ENCODE results near the gene MTTP.

The MTTP gene

GRCh38 chr4:99587803-99588202, 13.2 kb downstream of the MTTP start:
- no peaks in the 10 kb centered on the region for H3K27me3 ChIP-seq (ENCODE audit: insufficient read depth, low read length)
- TF ChIP-seq CTCF (IDR thresholded peaks at IDR 0.05; ENCODE audit: low read length) (no peak), EZH2 (IDR thresholded peaks at IDR 0.05; ENCODE audit: borderline replicate concordance, low read length) (no peak)
- H3K4me1 ChIP-seq (ENCODE audit: insufficient read depth, low read length, severe bottlenecking) = no peaks in the 10 kb centered on the region
- H3K9me2 ChIP-seq (ENCODE audit: low read depth, low read length) = no peaks in the 10 kb centered on the region
- no peaks in the 10 kb centered on the region for H3F3A ChIP-seq (ENCODE audit: insufficient read depth, low read length)
- no peak overlapping the region for H2AFZ ChIP-seq (ENCODE audit: low read length)
- H4K20me1 ChIP-seq (ENCODE audit: insufficient read depth, low read length) = no peaks in the 10 kb centered on the region
- H3K4me3 ChIP-seq (ENCODE audit: low read depth, low read length, poor library complexity, severe bottlenecking) = no peak overlapping the region
- H3K9me3 ChIP-seq (ENCODE audit: low read length) = no peaks in the 10 kb centered on the region
- no peaks in the 10 kb centered on the region for H3K36me3 ChIP-seq (ENCODE audit: insufficient read depth, low read length)
- H3K4me2 ChIP-seq (ENCODE audit: low read length) = no peak overlapping the region
- H3K9ac ChIP-seq (ENCODE audit: low read length) = no peak overlapping the region
- H3K79me2 ChIP-seq (ENCODE audit: insufficient read depth, low read length) = no peaks in the 10 kb centered on the region
- no peak overlapping the region for H3K27ac ChIP-seq (ENCODE audit: low read depth, low read length, poor library complexity, severe bottlenecking)

- Histone ChIP-seq H3F3A (ENCODE audit: insufficient read depth, low read length) (no peaks in the 10 kb centered on the region), H3K36me3 (ENCODE audit: insufficient read depth, low read length) (no peaks in the 10 kb centered on the region)
These were observed 17.1 kb downstream of the MTTP start for GRCh38 chr4:99591757-99592156.

GRCh38 chr4:99593781-99594641, 19.4 kb downstream of the MTTP start:
- Histone ChIP-seq H3K36me3 (ENCODE audit: insufficient read depth, low read length) (no peaks in the 10 kb centered on the region), H4K20me1 (ENCODE audit: insufficient read depth, low read length) (no peaks in the 10 kb centered on the region), H2AFZ (ENCODE audit: low read length) (no peak overlapping the region), H3K4me1 (ENCODE audit: insufficient read depth, low read length, severe bottlenecking) (no peaks in the 10 kb centered on the region), H3K27ac (ENCODE audit: low read depth, low read length, poor library complexity, severe bottlenecking) (no peak overlapping the region), H3K4me3 (ENCODE audit: low read depth, low read length, poor library complexity, severe bottlenecking) (no peak overlapping the region), H3F3A (ENCODE audit: insufficient read depth, low read length) (no peaks in the 10 kb centered on the region), H3K9me3 (ENCODE audit: low read length) (no peaks in the 10 kb centered on the region), H3K4me2 (ENCODE audit: low read length) (no peak overlapping the region), H3K9me2 (ENCODE audit: low read depth, low read length) (no peaks in the 10 kb centered on the region), H3K79me2 (ENCODE audit: insufficient read depth, low read length) (no peaks in the 10 kb centered on the region), H3K9ac (ENCODE audit: low read length) (no peak overlapping the region), H3K27me3 (ENCODE audit: insufficient read depth, low read length) (no peaks in the 10 kb centered on the region)
- TF ChIP-seq EZH2 (IDR thresholded peaks at IDR 0.05; ENCODE audit: borderline replicate concordance, low read length) (no peak), CTCF (IDR thresholded peaks at IDR 0.05; ENCODE audit: low read length) (no peak)

More at GRCh38 chr4:99591757-99592156, 17.1 kb downstream of the MTTP start:
- H2AFZ ChIP-seq (ENCODE audit: low read length) = no peak overlapping the region
- no peak overlapping the region for H3K9ac ChIP-seq (ENCODE audit: low read length)
- H3K27ac ChIP-seq (ENCODE audit: low read depth, low read length, poor library complexity, severe bottlenecking) = no peak overlapping the region
- no peaks in the 10 kb centered on the region for H3K9me3 ChIP-seq (ENCODE audit: low read length)
- H3K4me2 ChIP-seq (ENCODE audit: low read length) = no peak overlapping the region
- TF ChIP-seq CTCF (IDR thresholded peaks at IDR 0.05; ENCODE audit: low read length) (no peak), EZH2 (IDR thresholded peaks at IDR 0.05; ENCODE audit: borderline replicate concordance, low read length) (no peak)
- no peaks in the 10 kb centered on the region for H3K4me1 ChIP-seq (ENCODE audit: insufficient read depth, low read length, severe bottlenecking)
- H4K20me1 ChIP-seq (ENCODE audit: insufficient read depth, low read length) = no peaks in the 10 kb centered on the region
- H3K27me3 ChIP-seq (ENCODE audit: insufficient read depth, low read length) = no peaks in the 10 kb centered on the region
- H3K4me3 ChIP-seq (ENCODE audit: low read depth, low read length, poor library complexity, severe bottlenecking) = no peak overlapping the region
- H3K9me2 ChIP-seq (ENCODE audit: low read depth, low read length) = no peaks in the 10 kb centered on the region
- H3K79me2 ChIP-seq (ENCODE audit: insufficient read depth, low read length) = no peaks in the 10 kb centered on the region

Data from OCI-LY1 (cell line).